Testis (tissue), 2 donors: ENCODE results near the gene LRRC4C.

Source experiments
- CTCF ChIP-seq, 3 experiments: fragments of 450-650 bp in 2 of 3; fragments of 200-600 bp in 1 of 3; sonication (generic) in 1 of 3; IDR thresholded peaks; one replicate each; pipeline ENCODE4 v1.5.1; 2016 to 2019; ENCODE audit warnings: antibody characterized with exemption in 3 of 3, mild to moderate bottlenecking in 2 of 3, moderate library complexity in 1 of 3
- POLR2A ChIP-seq: fragments of 450-650 bp; IDR thresholded peaks from one replicate; pipeline ENCODE4 v1.6.1; 2017; ENCODE audit warnings: antibody characterized with exemption, mild to moderate bottlenecking, moderate library complexity

GRCh38 chr11:41003339-41004282, 455.8 kb downstream of the LRRC4C start:
- TF ChIP-seq CTCF (IDR thresholded peaks at IDR 0.05) (no peak), POLR2A (no peak)
